Measurements from ENCODE around the gene CCDC33.
A peak's percentile ranks its signal among the peaks of the same experiment; 100 is the strongest.

The CCDC33 gene

GRCh38 chr15:74369084-74369745 lies 133.1 kb downstream of the CCDC33 start:
- DNase-seq = no peak

- DNase-seq = no peak
These were observed 133.6 kb downstream of the CCDC33 start for GRCh38 chr15:74369756-74370155.

- no peak for DNase-seq
These were observed 134.3 kb downstream of the CCDC33 start for GRCh38 chr15:74370471-74370870.

- no peak for DNase-seq
These were observed 137.0 kb downstream of the CCDC33 start for GRCh38 chr15:74373056-74373650.

- DNase-seq = peak; percentile 90
These were observed 137.9 kb downstream of the CCDC33 start for GRCh38 chr15:74373731-74374647.

- no peak for DNase-seq
These were observed 138.6 kb downstream of the CCDC33 start for GRCh38 chr15:74374648-74375302.

- peak; percentile 75 for DNase-seq
These were observed 139.2 kb downstream of the CCDC33 start for GRCh38 chr15:74375303-74375693.

- no peak for DNase-seq
These were observed 140.1 kb downstream of the CCDC33 start for GRCh38 chr15:74376226-74376625.

GRCh38 chr15:74376825-74377581 lies 140.9 kb downstream of the CCDC33 start:
- no peak for DNase-seq

- no peak for DNase-seq
These were observed 142.0 kb downstream of the CCDC33 start for GRCh38 chr15:74377831-74378766.

GRCh38 chr15:74378848-74379247 lies 142.7 kb downstream of the CCDC33 start:
- DNase-seq = no peak

- DNase-seq = no peak
These were observed 144.4 kb downstream of the CCDC33 start for GRCh38 chr15:74380361-74381189.

- DNase-seq = no peak
These were observed 145.0 kb downstream of the CCDC33 start for GRCh38 chr15:74381190-74381453.

GRCh38 chr15:74381481-74381880 lies 145.4 kb downstream of the CCDC33 start:
- no peak for DNase-seq

- peak; percentile 48 for DNase-seq
These were observed 146.1 kb downstream of the CCDC33 start for GRCh38 chr15:74382004-74382816.

- DNase-seq = no peak
These were observed 147.2 kb downstream of the CCDC33 start for GRCh38 chr15:74383286-74383685.

- DNase-seq = no peak
These were observed 147.8 kb downstream of the CCDC33 start for GRCh38 chr15:74383695-74384565.

GRCh38 chr15:74384566-74384880 lies 148.4 kb downstream of the CCDC33 start:
- DNase-seq = no peak
